ENCODE measurements around the gene NDUFV3.
A peak's percentile ranks its signal among the peaks of the same experiment; 100 is the strongest.
"Not testable (repeated sequence)": the region's sequence is repeated elsewhere in the genome, so short reads cannot be mapped to it uniquely, and the experiment has no call there.

Gene NDUFV3

GRCh38 chr21:42937960-42938605 lies 45.0 kb downstream of the NDUFV3 start:
- no peak for DNase-seq

- DNase-seq: not testable (repeated sequence)
Measured at GRCh38 chr21:42938606-42938995, 45.5 kb downstream of the NDUFV3 start.

GRCh38 chr21:42939582-42940413 lies 46.7 kb downstream of the NDUFV3 start:
- DNase-seq: peak in 1 of 2 donors; percentile 4

- no peak for DNase-seq
Measured at GRCh38 chr21:42941696-42942085, 48.6 kb downstream of the NDUFV3 start.

- no peak for DNase-seq
Measured at GRCh38 chr21:42942244-42942643, 49.1 kb downstream of the NDUFV3 start.

GRCh38 chr21:42949094-42949755 lies 56.1 kb downstream of the NDUFV3 start:
- DNase-seq: not testable (repeated sequence)

- DNase-seq: not testable (repeated sequence)
Measured at GRCh38 chr21:42951193-42951592, 58.1 kb downstream of the NDUFV3 start.

GRCh38 chr21:42956824-42957630 lies 63.9 kb downstream of the NDUFV3 start:
- no peak for DNase-seq

- not testable (repeated sequence) for DNase-seq
Measured at GRCh38 chr21:42958122-42958521, 65.0 kb downstream of the NDUFV3 start.

- DNase-seq: no peak
Measured at GRCh38 chr21:42959728-42960127, 66.6 kb downstream of the NDUFV3 start.

GRCh38 chr21:42962380-42963007 lies 69.4 kb downstream of the NDUFV3 start:
- no peak for DNase-seq
